Breast epithelium (tissue), 4 donors: ENCODE measurements around the gene NIFK. TPM values are rescaled to one million over a fixed set of nuclear protein-coding genes. Genes with fewer than 3 reads are reported as not detected.
"Not testable (repeated sequence)": the region's sequence is repeated elsewhere in the genome, so short reads cannot be mapped to it uniquely, and the experiment has no call there.

ENCODE experiments used
- DNase-seq, 2 donors: peaks; one replicate each; pipeline ENCODE4 v3.0.0-alpha.2; 2019; ENCODE audit warnings: low spot score in 2 of 2
- H3K27ac ChIP-seq, 2 donors: fragments of 200-600 bp; sonication (generic) in 1 of 2; one replicate each; pipeline ENCODE4 v1.5.1; 2016 to 2019; ENCODE audit warnings: mild to moderate bottlenecking in 1 of 2
- H3K27me3 ChIP-seq, 2 donors: fragments of 200-600 bp; sonication (generic) in 1 of 2; one replicate each; pipeline versions ENCODE4 v1.5.1 to v1.6.0; 2017 to 2019; ENCODE audit warnings: control low read depth in 1 of 2, mild to moderate bottlenecking in 1 of 2
- H3K36me3 ChIP-seq: fragments of 200-600 bp; one replicate; pipeline ENCODE4 v1.5.1; 2019
- H3K4me1 ChIP-seq, 2 donors: fragments of 200-600 bp; sonication (generic); one replicate each; pipeline ENCODE4 v1.5.1; 2016 to 2019; ENCODE audit warnings: control low read depth in 1 of 2
- H3K4me3 ChIP-seq, 3 donors: fragments of 200-600 bp; sonication (generic); 1 replicate in 2 of 3; 2 replicates in 1 of 3; pipeline ENCODE4 v1.5.1; 2016 to 2019; ENCODE audit warnings: mild to moderate bottlenecking in 3 of 3, moderate library complexity in 2 of 3
- H3K9me3 ChIP-seq, 2 donors: fragments of 200-600 bp; sonication (generic) in 1 of 2; one replicate each; pipeline ENCODE4 v1.5.1; 2016 to 2019; ENCODE audit warnings: control low read depth in 1 of 2
- POLR2A ChIP-seq: fragments of 450-650 bp; IDR thresholded peaks from one replicate; pipeline ENCODE4 v1.6.1; 2016; ENCODE audit warnings: antibody characterized with exemption, mild to moderate bottlenecking, moderate library complexity
- POLR2AphosphoS5 ChIP-seq, 3 donors: sonication (generic); formaldehyde crosslinking; IDR thresholded peaks; one replicate each; pipeline ENCODE4 v1.6.1; 2017; ENCODE audit warnings: antibody characterized with exemption in 3 of 3
- intact Hi-C: fragments of 100-400 bp; cut with DNase I; formaldehyde crosslinking; loops from one replicate; pipeline ENCODE4 v1.15.1; 2023; ENCODE audit warnings: low total_unique reads
- total RNA-seq, 3 donors: library from RNA; depleted of rRNA; stranded (reverse); fragments of >200 nt; gene quantifications; one replicate each; pipeline ENCODE4 v1.1.0, GENCODE V29; 2016
- TF ChIP-seq, protein P1 (sequence below), 3 donors: fragments of 450-650 bp; IDR thresholded peaks; one replicate each; pipeline ENCODE4 v1.5.1; 2016 to 2017; ENCODE audit warnings: antibody characterized with exemption in 3 of 3, mild to moderate bottlenecking in 3 of 3, moderate library complexity in 3 of 3

Gene NIFK
- total RNA-seq, 3 donors from 2014 or later: 33.9 to 45.6 (median 39.1) TPM

DNA sequence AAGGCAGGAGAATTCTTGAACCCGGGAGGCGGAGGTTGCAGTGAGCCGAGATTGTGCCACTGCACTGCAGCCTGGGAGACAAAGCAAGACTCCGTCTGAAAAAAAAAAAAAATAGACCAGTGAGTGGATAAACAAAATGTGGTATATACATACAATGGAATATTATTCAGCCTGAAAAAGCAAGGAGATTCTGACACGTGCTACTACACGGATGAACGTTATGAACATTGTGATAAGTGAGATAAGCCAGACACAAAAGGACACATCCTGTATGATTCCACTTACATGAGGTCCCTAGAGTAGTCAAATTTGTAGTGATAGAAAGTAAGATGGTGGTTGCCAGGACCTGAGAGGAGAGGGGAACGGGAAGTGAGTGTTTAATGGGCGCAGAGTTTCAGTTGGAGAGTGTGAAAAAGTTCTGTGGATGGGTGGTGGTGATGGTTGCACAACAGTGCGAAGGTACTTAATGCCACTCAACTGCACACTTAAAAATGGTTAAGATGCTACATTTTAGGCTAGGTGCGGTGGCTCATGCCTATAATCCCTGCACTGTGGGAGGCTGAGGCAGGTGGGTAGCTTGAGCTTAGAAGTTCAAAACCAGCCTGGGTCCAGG lies 38.3 kb downstream of the NIFK start:
- TF ChIP-seq POLR2A: no peak
- no peak for TF ChIP-seq POLR2AphosphoS5 (IDR thresholded peaks at IDR 0.05)
- TF ChIP-seq, protein P1, sequence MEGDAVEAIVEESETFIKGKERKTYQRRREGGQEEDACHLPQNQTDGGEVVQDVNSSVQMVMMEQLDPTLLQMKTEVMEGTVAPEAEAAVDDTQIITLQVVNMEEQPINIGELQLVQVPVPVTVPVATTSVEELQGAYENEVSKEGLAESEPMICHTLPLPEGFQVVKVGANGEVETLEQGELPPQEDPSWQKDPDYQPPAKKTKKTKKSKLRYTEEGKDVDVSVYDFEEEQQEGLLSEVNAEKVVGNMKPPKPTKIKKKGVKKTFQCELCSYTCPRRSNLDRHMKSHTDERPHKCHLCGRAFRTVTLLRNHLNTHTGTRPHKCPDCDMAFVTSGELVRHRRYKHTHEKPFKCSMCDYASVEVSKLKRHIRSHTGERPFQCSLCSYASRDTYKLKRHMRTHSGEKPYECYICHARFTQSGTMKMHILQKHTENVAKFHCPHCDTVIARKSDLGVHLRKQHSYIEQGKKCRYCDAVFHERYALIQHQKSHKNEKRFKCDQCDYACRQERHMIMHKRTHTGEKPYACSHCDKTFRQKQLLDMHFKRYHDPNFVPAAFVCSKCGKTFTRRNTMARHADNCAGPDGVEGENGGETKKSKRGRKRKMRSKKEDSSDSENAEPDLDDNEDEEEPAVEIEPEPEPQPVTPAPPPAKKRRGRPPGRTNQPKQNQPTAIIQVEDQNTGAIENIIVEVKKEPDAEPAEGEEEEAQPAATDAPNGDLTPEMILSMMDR (IDR thresholded peaks at IDR 0.05): no peak

DNA sequence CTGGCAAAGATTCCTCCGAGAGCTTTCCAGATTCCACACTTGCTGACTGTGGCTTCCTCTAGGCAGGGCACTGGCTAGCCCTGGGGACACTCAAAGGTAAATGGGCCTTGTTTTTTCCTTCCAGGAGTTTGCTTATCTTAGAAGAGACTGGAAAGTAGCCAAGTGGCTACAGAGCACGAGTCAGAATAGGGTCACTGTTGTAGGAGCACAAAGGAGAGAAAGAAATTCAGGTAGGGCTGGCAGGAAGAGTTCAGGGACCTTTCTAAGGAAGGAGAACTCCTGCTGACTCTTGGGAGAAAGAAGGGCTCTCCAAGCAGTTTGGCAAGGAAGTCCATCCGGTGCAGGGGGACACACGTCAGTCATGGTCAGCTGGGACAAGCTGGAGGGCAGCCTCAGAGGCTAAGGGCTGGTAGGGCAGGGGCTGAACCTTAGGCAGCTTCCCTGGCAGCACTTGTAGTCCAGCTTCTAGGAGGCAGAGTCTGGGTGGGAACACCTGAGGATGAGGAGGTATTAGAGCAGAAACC lies 39.5 kb downstream of the NIFK start:
- intact Hi-C loops: no loop called here
- Histone ChIP-seq H3K27me3 (no peaks in the 10 kb centered on the region), H3K4me1 (no peaks in the 10 kb centered on the region), H3K36me3 (no peaks in the 10 kb centered on the region), H3K4me3 (no peak overlapping the region), H3K27ac (no peak overlapping the region), H3K9me3 (no peaks in the 10 kb centered on the region)
- DNase-seq: no peak
- TF ChIP-seq POLR2A: no peak
- TF ChIP-seq, protein P1 (IDR thresholded peaks at IDR 0.05): no peak
- no peak for TF ChIP-seq POLR2AphosphoS5 (IDR thresholded peaks at IDR 0.05)

More for the DNA sequence above, 38.3 kb downstream of the NIFK start:
- no peaks in the 10 kb centered on the region for H3K9me3 ChIP-seq
- H3K4me1 ChIP-seq: no peaks in the 10 kb centered on the region
- intact Hi-C loops: no loop called here
- H3K4me3 ChIP-seq: no peak overlapping the region
- H3K27ac ChIP-seq: no peak overlapping the region
- no peaks in the 10 kb centered on the region for H3K27me3 ChIP-seq
- no peaks in the 10 kb centered on the region for H3K36me3 ChIP-seq
- no peak for DNase-seq

DNA sequence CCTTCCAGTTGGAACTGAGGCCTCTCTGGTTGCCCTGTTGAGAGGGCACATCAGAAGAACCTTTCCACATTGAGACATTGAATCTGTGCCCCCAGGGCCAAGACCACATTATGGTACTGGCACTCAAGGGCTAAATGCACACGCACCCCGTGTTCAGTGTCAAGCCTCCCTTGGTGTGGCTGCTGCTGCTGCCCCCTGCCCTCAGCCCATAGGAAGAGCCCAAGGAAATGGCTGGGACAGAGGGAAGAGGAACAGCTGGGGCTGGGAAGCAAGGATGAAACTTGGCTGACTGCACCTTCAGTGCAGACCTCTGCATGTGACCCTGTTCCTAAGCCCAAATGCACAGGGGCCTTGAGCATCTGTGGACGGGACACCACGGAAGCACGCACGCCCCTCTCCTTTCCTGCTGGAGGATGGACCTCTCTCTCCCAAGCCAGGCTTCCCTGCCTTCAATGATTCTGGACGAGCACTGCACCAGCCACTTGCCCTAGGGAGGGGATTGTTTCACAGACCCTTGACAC lies 40.2 kb downstream of the NIFK start:
- Histone ChIP-seq H3K27ac (no peak overlapping the region), H3K27me3 (no peaks in the 10 kb centered on the region), H3K4me1 (no peaks in the 10 kb centered on the region), H3K4me3 (no peak overlapping the region), H3K36me3 (no peaks in the 10 kb centered on the region), H3K9me3 (no peaks in the 10 kb centered on the region)
- TF ChIP-seq POLR2A (no peak), POLR2AphosphoS5 (IDR thresholded peaks at IDR 0.05) (no peak)
- TF ChIP-seq, protein P1 (IDR thresholded peaks at IDR 0.05): no peak
- intact Hi-C loops: no loop called here
- no peak for DNase-seq

DNA sequence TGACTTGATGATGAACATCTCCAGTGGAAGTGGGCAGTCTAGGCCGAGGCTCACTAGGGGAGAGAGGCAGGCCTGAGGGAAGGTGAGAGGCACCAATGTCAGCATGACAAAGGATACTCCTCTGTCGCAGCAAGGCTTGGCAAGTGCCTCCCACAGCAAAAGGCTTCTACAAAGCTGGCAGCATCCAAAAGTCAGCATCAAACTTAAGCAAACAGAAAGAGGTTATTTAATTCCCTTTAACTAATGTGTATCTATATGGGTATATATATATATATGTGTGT lies 41.6 kb downstream of the NIFK start:
- H3K27ac ChIP-seq: no peak overlapping the region
- H3K4me1 ChIP-seq: no peaks in the 10 kb centered on the region
- TF ChIP-seq POLR2A: no peak
- TF ChIP-seq, protein P1 (IDR thresholded peaks at IDR 0.05): no peak
- no peak for TF ChIP-seq POLR2AphosphoS5 (IDR thresholded peaks at IDR 0.05)
- intact Hi-C loops: no loop called here
- no peak overlapping the region for H3K4me3 ChIP-seq
- no peaks in the 10 kb centered on the region for H3K9me3 ChIP-seq
- H3K36me3 ChIP-seq: no peaks in the 10 kb centered on the region
- no peak for DNase-seq
- H3K27me3 ChIP-seq: no peaks in the 10 kb centered on the region

DNA sequence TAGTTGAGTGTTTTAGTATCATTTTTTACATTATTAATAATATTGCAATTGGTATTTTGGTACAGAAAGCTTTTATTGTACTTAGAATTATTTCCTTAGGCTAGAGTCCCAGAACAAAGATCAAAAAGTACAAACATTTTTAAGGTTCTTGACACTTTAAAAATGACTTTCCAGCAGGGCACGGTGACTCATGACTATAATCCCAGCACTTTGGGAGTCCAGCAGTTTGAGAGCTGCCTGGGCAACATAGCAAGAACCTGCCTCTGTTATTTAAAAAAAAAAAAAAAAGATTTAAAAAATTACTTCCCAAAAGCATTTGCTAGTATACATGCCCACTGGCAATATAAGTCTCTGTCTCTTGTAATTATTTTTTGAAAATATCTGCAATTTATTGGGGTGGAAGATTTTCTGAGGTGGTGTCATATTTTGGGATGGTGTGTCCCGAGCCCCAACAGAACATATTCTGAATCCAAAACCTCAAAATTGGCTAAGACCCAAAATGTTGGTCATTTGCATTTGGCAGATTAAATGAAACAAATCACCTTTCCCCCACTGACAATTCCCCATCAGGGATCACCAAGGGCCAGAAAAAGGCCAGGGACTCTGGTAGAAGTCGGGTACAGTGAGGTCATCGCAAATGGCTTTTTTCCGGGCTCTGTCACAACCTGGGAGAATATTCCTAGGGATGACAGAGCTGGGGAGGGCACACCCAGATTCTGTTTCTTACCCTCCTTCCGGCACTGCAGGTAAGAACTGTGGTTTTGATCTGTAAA lies 42.1 kb downstream of the NIFK start:
- H3K36me3 ChIP-seq: no peaks in the 10 kb centered on the region
- no peak overlapping the region for H3K27ac ChIP-seq
- no peaks in the 10 kb centered on the region for H3K4me1 ChIP-seq
- no peaks in the 10 kb centered on the region for H3K27me3 ChIP-seq
- no peak for DNase-seq
- H3K4me3 ChIP-seq: no peak overlapping the region
- no peak for TF ChIP-seq POLR2AphosphoS5 (IDR thresholded peaks at IDR 0.05)
- no peaks in the 10 kb centered on the region for H3K9me3 ChIP-seq
- intact Hi-C loops: loop anchor here (5.0 kb wide), 1 partner anchor 1162 kb away; no protein-coding TSS in a partner anchor

DNA sequence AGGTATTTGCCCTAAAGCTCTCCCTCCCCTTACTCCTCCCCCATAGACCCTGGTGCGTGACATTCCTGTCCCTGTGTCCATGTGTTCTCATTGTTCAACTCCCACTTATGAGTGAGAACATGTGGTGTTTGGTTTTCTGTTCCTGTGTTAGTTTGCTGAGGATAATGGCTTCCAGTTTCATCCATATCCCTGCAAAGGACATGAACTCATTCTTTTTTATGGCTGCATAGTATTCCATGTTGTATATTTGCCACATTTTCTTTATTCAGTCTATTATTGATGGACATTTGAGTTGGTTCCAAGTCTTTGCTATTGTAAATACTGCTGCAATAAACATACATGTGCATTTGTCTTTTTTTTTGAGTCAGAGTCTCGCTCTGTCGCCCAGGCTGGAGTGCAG lies 46.1 kb downstream of the NIFK start:
- not testable (repeated sequence) for H3K4me1 ChIP-seq, H3K4me3 ChIP-seq, H3K27ac ChIP-seq, H3K36me3 ChIP-seq, H3K27me3 ChIP-seq, DNase-seq, H3K9me3 ChIP-seq
- intact Hi-C loops: loop anchor here (5.0 kb wide), 1 partner anchor 1158 kb away; no protein-coding TSS in a partner anchor
